Neural crest cell (in vitro differentiated cells): Measurements from ENCODE around the gene SIPA1L2. TPM values are rescaled to one million over a fixed set of nuclear protein-coding genes. Genes with fewer than 3 reads are reported as not detected.
"Not testable (repeated sequence)": the region's sequence is repeated elsewhere in the genome, so short reads cannot be mapped to it uniquely, and the experiment has no call there.

Source experiments
- DNase-seq: peaks from one replicate; pipeline ENCODE4 v3.0.0; 2021; ENCODE audit warnings: low read depth, mixed read lengths, low spot score
- H3K27ac Mint-ChIP-seq: one replicate; pipeline ENCODE4 v1.8.0; 2021; ENCODE audit warnings: mild to moderate bottlenecking, mixed read lengths; ENCODE audit not compliant: unreplicated experiment
- H3K27me3 Mint-ChIP-seq: 2 replicates; pipeline ENCODE4 v1.8.0; 2021; ENCODE audit warnings: low read depth, mild to moderate bottlenecking, mixed read lengths
- H3K36me3 Mint-ChIP-seq: 2 replicates; pipeline ENCODE4 v1.8.0; 2021; ENCODE audit warnings: low read depth, mild to moderate bottlenecking, mixed read lengths
- H3K4me1 Mint-ChIP-seq: 2 replicates; pipeline ENCODE4 v1.8.0; 2021; ENCODE audit warnings: mixed read lengths
- H3K4me3 Mint-ChIP-seq: one replicate; pipeline ENCODE4 v1.8.0; 2021; ENCODE audit warnings: mild to moderate bottlenecking, mixed read lengths
- H3K9me3 Mint-ChIP-seq: 2 replicates; pipeline ENCODE4 v1.8.0; 2021; ENCODE audit warnings: mixed read lengths
- CTCF ChIP-seq: fragments of 200-600 bp; sonication (generic); conservative IDR thresholded peaks from 2 replicates; pipeline ENCODE4 v1.5.0; 2021; ENCODE audit warnings: antibody characterized with exemption, mild to moderate bottlenecking
- total RNA-seq: library from RNA; stranded (reverse); gene quantifications from 2 replicates; pipeline ENCODE4 v1.2.1, GENCODE V29; 2021

The SIPA1L2 gene
- total RNA-seq, 1 donor from 2014 or later: 38.7 TPM

GRCh38 chr1:232615306-232615800 is 14.6 kb downstream of the SIPA1L2 start:
- Mint-ChIP-seq H3K36me3 (no peaks in the 10 kb centered on the region), H3K9me3 (no peaks in the 10 kb centered on the region)

GRCh38 chr1:232614811-232615210 is 15.1 kb downstream of the SIPA1L2 start:
- peak overlapping the region; percentile 75 for H3K4me3 Mint-ChIP-seq
- TF ChIP-seq CTCF: no peak
- H3K9me3 Mint-ChIP-seq: no peaks in the 10 kb centered on the region
- no peaks in the 10 kb centered on the region for H3K36me3 Mint-ChIP-seq
- DNase-seq: no peak
- H3K4me1 Mint-ChIP-seq: peaks cover 69% of the 10 kb centered on the region
- no peaks in the 10 kb centered on the region for H3K27me3 Mint-ChIP-seq
- H3K27ac Mint-ChIP-seq: peak overlapping the region; percentile 95

More at GRCh38 chr1:232615306-232615800, 14.6 kb downstream of the SIPA1L2 start:
- TF ChIP-seq CTCF: no peak
- no peak for DNase-seq
- Mint-ChIP-seq H3K4me1 (peaks cover 70% of the 10 kb centered on the region), H3K4me3 (peak overlapping the region; percentile 75), H3K27ac (peak overlapping the region; percentile 95), H3K27me3 (no peaks in the 10 kb centered on the region)

GRCh38 chr1:232613752-232614381 is 16.1 kb downstream of the SIPA1L2 start:
- Mint-ChIP-seq H3K27me3 (no peaks in the 10 kb centered on the region), H3K4me1 (peaks cover 64% of the 10 kb centered on the region), H3K27ac (peak overlapping the region; percentile 23), H3K9me3 (no peaks in the 10 kb centered on the region), H3K36me3 (no peaks in the 10 kb centered on the region), H3K4me3 (peak overlapping the region; percentile 32)
- DNase-seq: no peak
- TF ChIP-seq CTCF: no peak

- not testable (repeated sequence) for H3K4me3 Mint-ChIP-seq, H3K36me3 Mint-ChIP-seq, H3K9me3 Mint-ChIP-seq, DNase-seq, H3K27me3 Mint-ChIP-seq
- H3K4me1 Mint-ChIP-seq: peaks cover 60% of the 10 kb centered on the region
- H3K27ac Mint-ChIP-seq: peak overlapping the region; percentile 14
These were observed 17.1 kb downstream of the SIPA1L2 start for GRCh38 chr1:232612836-232613235.

GRCh38 chr1:232611834-232612233 is 18.1 kb downstream of the SIPA1L2 start:
- no peak for DNase-seq
- no peak for TF ChIP-seq CTCF

GRCh38 chr1:232610902-232611745 is 18.8 kb downstream of the SIPA1L2 start:
- H3K4me3 Mint-ChIP-seq, DNase-seq, H3K36me3 Mint-ChIP-seq, H3K9me3 Mint-ChIP-seq, H3K27me3 Mint-ChIP-seq: not testable (repeated sequence)
- peaks cover 45% of the 10 kb centered on the region for H3K4me1 Mint-ChIP-seq
- peak overlapping the region; percentile 16 for H3K27ac Mint-ChIP-seq

More at GRCh38 chr1:232611834-232612233, 18.1 kb downstream of the SIPA1L2 start:
- Mint-ChIP-seq H3K4me3 (no peak overlapping the region), H3K27me3 (no peaks in the 10 kb centered on the region), H3K27ac (no peak overlapping the region), H3K4me1 (peaks cover 51% of the 10 kb centered on the region), H3K36me3 (peaks cover 3% of the 10 kb centered on the region), H3K9me3 (no peaks in the 10 kb centered on the region)
